Panc1 (cell line): ENCODE data around the gene C1orf56. TPM values are rescaled to one million over a fixed set of nuclear protein-coding genes. Genes with fewer than 3 reads are reported as not detected.
"Not testable (repeated sequence)": the region's sequence is repeated elsewhere in the genome, so short reads cannot be mapped to it uniquely, and the experiment has no call there.

ENCODE experiments used
- ATAC-seq: fragments of 200-7000 bp; cut with Tn5 transposase; 2 replicates; pipeline ENCODE4 v1.9.1; 2020; ENCODE audit warnings: mild to moderate bottlenecking, moderate library complexity
- BruUV-seq: library from RNA; stranded (reverse); fragments of 400-500 nt; replicated peaks from 2 replicates; lab custom pipeline; 2021; lab: Mats Ljungman, UMichigan
- CTCF ChIA-PET: fragments of 300-600 bp; sonication (Branson Sonifier 250); formaldehyde crosslinking; loops from one replicate; lab custom pipeline; 2022; ENCODE audit warnings: antibody characterized with exemption; lab: Charles Lee
- POLR2A ChIA-PET: fragments of 300-600 bp; sonication (Branson Sonifier 250); formaldehyde crosslinking; loops from one replicate; lab custom pipeline; 2022; ENCODE audit warnings: antibody characterized with exemption; lab: Charles Lee
- DNase-seq: peaks from one replicate; pipeline ENCODE4 v3.0.0-alpha.2; 2010; ENCODE audit warnings: low read depth, low spot score
- H3K27ac ChIP-seq: 2 replicates; pipeline ENCODE4 v1.5.1; 2011; ENCODE audit warnings: mild to moderate bottlenecking, low read length, inconsistent platforms
- H3K27me3 ChIP-seq: fragments of 200-500 bp; sonication (Bioruptor generic); 2 replicates; pipeline ENCODE4 v1.6.0; 2014; ENCODE audit warnings: low read length, inconsistent platforms; ENCODE audit not compliant: control insufficient read depth, insufficient read depth
- H3K36me3 ChIP-seq: fragments of 200-500 bp; sonication (Bioruptor generic); 2 replicates; pipeline ENCODE4 v1.5.1; 2014; ENCODE audit warnings: inconsistent platforms, mild to moderate bottlenecking, low read length, moderate library complexity; ENCODE audit not compliant: control insufficient read depth, insufficient read depth
- H3K4me1 ChIP-seq: 2 replicates; pipeline ENCODE4 v1.5.1; 2011; ENCODE audit warnings: inconsistent platforms, mild to moderate bottlenecking, low read length, moderate library complexity; ENCODE audit not compliant: control insufficient read depth, insufficient read depth
- H3K4me3 ChIP-seq, 2 experiments: 2 replicates each; pipeline ENCODE4 v1.5.1; 2011 to 2012; ENCODE audit warnings: low read depth in 2 of 2, low read length in 2 of 2, mild to moderate bottlenecking in 2 of 2, inconsistent platforms in 1 of 2, moderate library complexity in 1 of 2
- H3K9me3 ChIP-seq: fragments of 200-500 bp; sonication (Bioruptor generic); 2 replicates; pipeline ENCODE4 v1.5.1; 2014; ENCODE audit warnings: low read depth, mild to moderate bottlenecking, inconsistent platforms, low read length, moderate library complexity; ENCODE audit not compliant: control insufficient read depth, insufficient read depth
- POLR2AphosphoS5 ChIP-seq: IDR thresholded peaks from 2 replicates; pipeline ENCODE4 v1.6.1; 2012; ENCODE audit warnings: mild to moderate bottlenecking, low read depth, low read length, moderate library complexity
- SIN3A ChIP-seq: IDR thresholded peaks from 2 replicates; pipeline ENCODE4 v1.6.1; 2012; ENCODE audit warnings: low read depth, mild to moderate bottlenecking, low read length, moderate library complexity, borderline replicate concordance; ENCODE audit not compliant: insufficient read depth
- TCF7L2 ChIP-seq: IDR thresholded peaks from 2 replicates; pipeline ENCODE4 v1.6.1; 2011; ENCODE audit warnings: mild to moderate bottlenecking, low read depth, low read length, inconsistent platforms
- in situ Hi-C: cut with HindIII; loops from 2 replicates; pipeline ENCODE4 v1.10.0; 2016; ENCODE audit warnings: low sequenced_read_pairs, low pct_unique_long_range_greater_than_20kb
- intact Hi-C: fragments of 100-400 bp; cut with micrococcal nuclease; formaldehyde crosslinking; loops from one replicate; pipeline ENCODE4 v1.10.0; 2022; ENCODE audit not compliant: unreplicated experiment
- total RNA-seq: library from RNA; stranded (reverse); gene quantifications from one replicate; pipeline ENCODE4 v1.2.1, GENCODE V29; 2021; ENCODE audit not compliant: unreplicated experiment
- TF ChIP-seq, protein P1 (sequence below), 2 experiments: IDR thresholded peaks; 2 replicates each; pipeline ENCODE4 v1.6.1; 2011 to 2012; ENCODE audit warnings: low read depth in 2 of 2, control low read depth in 1 of 2, low read length in 1 of 2, mild to moderate bottlenecking in 1 of 2, moderate library complexity in 1 of 2; ENCODE audit not compliant: insufficient read depth in 1 of 2
- TF ChIP-seq, protein P2 (sequence below): fragments of 450-650 bp; IDR thresholded peaks from 2 replicates; pipeline ENCODE4 v1.5.1; 2017; ENCODE audit warnings: mild to moderate bottlenecking

Gene C1orf56
- total RNA-seq, 1 experiment from 2014 or later = 2.7 TPM

GRCh38 chr1:151072224-151072623 is 24.7 kb downstream of the C1orf56 start:
- no peaks in the 10 kb centered on the region for H3K27me3 ChIP-seq
- peaks cover 2% of the 10 kb centered on the region; the same call in 1 of the 2 replicates for H3K36me3 ChIP-seq
- DNase-seq = no peak
- no peak overlapping the region for H3K27ac ChIP-seq
- ATAC-seq = no peak
- H3K9me3 ChIP-seq = no peaks in the 10 kb centered on the region
- intact Hi-C loops (no loop called here), in situ Hi-C loops (no loop called here)
- ChIA-PET CTCF (no interaction called here), POLR2A (no interaction called here)
- TF ChIP-seq POLR2AphosphoS5 (no peak), SIN3A (no peak), TCF7L2 (no peak)
- TF ChIP-seq, protein P1, sequence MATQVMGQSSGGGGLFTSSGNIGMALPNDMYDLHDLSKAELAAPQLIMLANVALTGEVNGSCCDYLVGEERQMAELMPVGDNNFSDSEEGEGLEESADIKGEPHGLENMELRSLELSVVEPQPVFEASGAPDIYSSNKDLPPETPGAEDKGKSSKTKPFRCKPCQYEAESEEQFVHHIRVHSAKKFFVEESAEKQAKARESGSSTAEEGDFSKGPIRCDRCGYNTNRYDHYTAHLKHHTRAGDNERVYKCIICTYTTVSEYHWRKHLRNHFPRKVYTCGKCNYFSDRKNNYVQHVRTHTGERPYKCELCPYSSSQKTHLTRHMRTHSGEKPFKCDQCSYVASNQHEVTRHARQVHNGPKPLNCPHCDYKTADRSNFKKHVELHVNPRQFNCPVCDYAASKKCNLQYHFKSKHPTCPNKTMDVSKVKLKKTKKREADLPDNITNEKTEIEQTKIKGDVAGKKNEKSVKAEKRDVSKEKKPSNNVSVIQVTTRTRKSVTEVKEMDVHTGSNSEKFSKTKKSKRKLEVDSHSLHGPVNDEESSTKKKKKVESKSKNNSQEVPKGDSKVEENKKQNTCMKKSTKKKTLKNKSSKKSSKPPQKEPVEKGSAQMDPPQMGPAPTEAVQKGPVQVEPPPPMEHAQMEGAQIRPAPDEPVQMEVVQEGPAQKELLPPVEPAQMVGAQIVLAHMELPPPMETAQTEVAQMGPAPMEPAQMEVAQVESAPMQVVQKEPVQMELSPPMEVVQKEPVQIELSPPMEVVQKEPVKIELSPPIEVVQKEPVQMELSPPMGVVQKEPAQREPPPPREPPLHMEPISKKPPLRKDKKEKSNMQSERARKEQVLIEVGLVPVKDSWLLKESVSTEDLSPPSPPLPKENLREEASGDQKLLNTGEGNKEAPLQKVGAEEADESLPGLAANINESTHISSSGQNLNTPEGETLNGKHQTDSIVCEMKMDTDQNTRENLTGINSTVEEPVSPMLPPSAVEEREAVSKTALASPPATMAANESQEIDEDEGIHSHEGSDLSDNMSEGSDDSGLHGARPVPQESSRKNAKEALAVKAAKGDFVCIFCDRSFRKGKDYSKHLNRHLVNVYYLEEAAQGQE (IDR thresholded peaks at IDR 0.05; ENCODE audit: insufficient read depth in 1 of 2, low read depth in 2 of 2, low read length in 1 of 2) = no peak
- no peak overlapping the region for H3K4me3 ChIP-seq
- no TSS peak for BruUV-seq
- H3K4me1 ChIP-seq = peaks cover 13% of the 10 kb centered on the region

DNA sequence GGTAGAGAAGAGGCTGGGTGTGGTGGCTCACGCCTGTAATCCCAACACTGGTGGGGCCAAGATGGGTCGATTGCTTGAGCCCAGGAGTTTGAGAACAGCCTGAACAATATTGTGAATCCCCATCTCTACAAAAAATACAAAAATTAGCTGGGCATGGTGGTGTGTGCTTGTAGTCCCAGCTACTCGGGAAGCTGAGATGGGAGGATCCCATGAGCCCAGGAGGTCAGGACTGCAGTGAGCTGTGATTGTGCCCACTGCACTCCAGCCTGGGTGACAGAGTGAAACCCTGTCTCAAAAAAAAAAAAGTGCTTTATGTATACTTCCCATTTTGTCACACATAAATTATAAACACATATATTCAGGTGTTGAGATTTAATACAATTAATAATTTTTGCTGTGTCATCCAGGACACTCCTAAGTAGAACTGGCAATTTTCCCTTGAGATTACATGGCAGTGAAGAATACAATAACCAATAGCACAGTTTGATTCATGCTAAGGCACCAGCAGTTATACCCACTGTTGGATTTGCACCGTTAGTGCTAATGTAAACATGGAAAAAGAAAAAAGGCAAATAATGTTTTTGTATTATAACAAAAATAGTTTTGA is 38.5 kb downstream of the C1orf56 start:
- POLR2A ChIA-PET = no interaction called here
- CTCF ChIA-PET = no interaction called here
- DNase-seq (no peak), ATAC-seq (no peak)
- Histone ChIP-seq H3K27me3 (no peaks in the 10 kb centered on the region), H3K36me3 (no peaks in the 10 kb centered on the region), H3K4me1 (no peaks in the 10 kb centered on the region), H3K4me3 (no peak overlapping the region), H3K27ac (no peak overlapping the region), H3K9me3 (no peaks in the 10 kb centered on the region)
- intact Hi-C loops (no loop called here), in situ Hi-C loops (no loop called here)
- no TSS peak for BruUV-seq
- TF ChIP-seq SIN3A = no peak
- TF ChIP-seq, protein P1 (IDR thresholded peaks at IDR 0.05; ENCODE audit: insufficient read depth in 1 of 2, low read depth in 2 of 2, low read length in 1 of 2) = no peak
- TF ChIP-seq, protein P2, sequence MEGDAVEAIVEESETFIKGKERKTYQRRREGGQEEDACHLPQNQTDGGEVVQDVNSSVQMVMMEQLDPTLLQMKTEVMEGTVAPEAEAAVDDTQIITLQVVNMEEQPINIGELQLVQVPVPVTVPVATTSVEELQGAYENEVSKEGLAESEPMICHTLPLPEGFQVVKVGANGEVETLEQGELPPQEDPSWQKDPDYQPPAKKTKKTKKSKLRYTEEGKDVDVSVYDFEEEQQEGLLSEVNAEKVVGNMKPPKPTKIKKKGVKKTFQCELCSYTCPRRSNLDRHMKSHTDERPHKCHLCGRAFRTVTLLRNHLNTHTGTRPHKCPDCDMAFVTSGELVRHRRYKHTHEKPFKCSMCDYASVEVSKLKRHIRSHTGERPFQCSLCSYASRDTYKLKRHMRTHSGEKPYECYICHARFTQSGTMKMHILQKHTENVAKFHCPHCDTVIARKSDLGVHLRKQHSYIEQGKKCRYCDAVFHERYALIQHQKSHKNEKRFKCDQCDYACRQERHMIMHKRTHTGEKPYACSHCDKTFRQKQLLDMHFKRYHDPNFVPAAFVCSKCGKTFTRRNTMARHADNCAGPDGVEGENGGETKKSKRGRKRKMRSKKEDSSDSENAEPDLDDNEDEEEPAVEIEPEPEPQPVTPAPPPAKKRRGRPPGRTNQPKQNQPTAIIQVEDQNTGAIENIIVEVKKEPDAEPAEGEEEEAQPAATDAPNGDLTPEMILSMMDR = no peak
- TF ChIP-seq TCF7L2 = no peak
- TF ChIP-seq POLR2AphosphoS5 = no peak

DNA sequence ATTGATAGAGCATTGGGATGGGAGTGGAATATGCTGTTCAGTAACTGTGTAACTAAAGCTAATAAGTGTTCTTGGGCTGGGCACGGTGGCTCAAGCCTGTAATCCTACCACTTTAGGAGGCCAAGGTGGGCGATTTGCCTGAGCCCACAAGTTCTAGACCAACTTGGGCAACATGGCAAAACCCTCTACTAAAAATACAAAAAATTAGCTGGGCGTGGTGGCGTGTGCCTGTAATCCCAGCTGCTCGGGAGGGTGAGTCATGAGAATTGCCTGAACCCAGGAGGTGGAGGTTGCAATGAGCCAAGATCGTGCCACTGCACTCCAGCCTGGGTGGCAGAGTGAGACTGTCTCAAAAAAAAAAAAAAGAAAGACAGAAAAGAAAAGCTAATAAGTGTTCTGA is 49.9 kb downstream of the C1orf56 start:
- H3K27ac ChIP-seq, intact Hi-C loops, H3K27me3 ChIP-seq, H3K4me1 ChIP-seq, H3K9me3 ChIP-seq, H3K36me3 ChIP-seq, BruUV-seq, ATAC-seq, DNase-seq, H3K4me3 ChIP-seq: not testable (repeated sequence)
- POLR2A ChIA-PET = interaction anchor here (0.7 kb wide), 1 partner anchor 837 kb away, joined by 3 read pairs; no protein-coding TSS in a partner anchor
- in situ Hi-C loops = loop anchor here (5.0 kb wide), 1 partner anchor 35 kb away; no protein-coding TSS in a partner anchor
- CTCF ChIA-PET = interaction anchor here (0.9 kb wide), 1 partner anchor 58 kb away, joined by 4 read pairs; no protein-coding TSS in a partner anchor
